Uterus (tissue), 4 donors: ENCODE results near the gene GSTA2. TPM values are rescaled to one million over a fixed set of nuclear protein-coding genes. Genes with fewer than 3 reads are reported as not detected.
"Not testable (repeated sequence)": the region's sequence is repeated elsewhere in the genome, so short reads cannot be mapped to it uniquely, and the experiment has no call there.

Experiments
- DNase-seq, 2 donors: peaks; one replicate each; pipeline ENCODE4 v3.0.0-alpha.2; 2019 to 2020
- H3K27ac ChIP-seq, 2 donors: fragments of 200-600 bp; sonication (generic); 1 replicate in 1 of 2; 2 replicates in 1 of 2; pipeline ENCODE4 v1.5.1; 2016 to 2018
- H3K27me3 ChIP-seq, 2 donors: fragments of 200-600 bp; sonication (generic); one replicate each; pipeline ENCODE4 v1.5.1; 2018 to 2019; ENCODE audit warnings: control low read depth in 1 of 2
- H3K36me3 ChIP-seq, 2 donors: fragments of 200-600 bp; sonication (generic); one replicate each; pipeline ENCODE4 v1.5.1; 2019; ENCODE audit warnings: control low read depth in 1 of 2
- H3K4me1 ChIP-seq, 2 donors: fragments of 200-600 bp; sonication (generic); one replicate each; pipeline ENCODE4 v1.5.1; 2018 to 2019; ENCODE audit warnings: control low read depth in 1 of 2
- H3K4me3 ChIP-seq, 2 donors: fragments of 200-600 bp; sonication (generic); 1 replicate in 1 of 2; 2 replicates in 1 of 2; pipeline ENCODE4 v1.5.1; 2018 to 2019; ENCODE audit warnings: mild to moderate bottlenecking in 1 of 2
- H3K9me3 ChIP-seq, 2 donors: fragments of 200-600 bp; sonication (generic); one replicate each; pipeline ENCODE4 v1.5.1; 2019; ENCODE audit warnings: control low read depth in 1 of 2
- POLR2A ChIP-seq, 2 donors: fragments of 450-650 bp; IDR thresholded peaks; one replicate each; pipeline ENCODE4 v1.6.1; 2016; ENCODE audit warnings: antibody characterized with exemption in 2 of 2, mild to moderate bottlenecking in 1 of 2, moderate library complexity in 1 of 2
- intact Hi-C: fragments of 100-400 bp; cut with DNase I; formaldehyde crosslinking; loops from one replicate; pipeline ENCODE4 v1.15.1; 2023; ENCODE audit warnings: low total_unique reads
- total RNA-seq, 4 donors: library from RNA; depleted of rRNA in 3 of 4; stranded (reverse); fragments of >200 nt in 3 of 4; gene quantifications; one replicate each; pipeline versions ENCODE4 v1.1.0 to v1.2.4, GENCODE V29; 2014 to 2023
- TF ChIP-seq, protein P1 (sequence below), 4 experiments: fragments of 200-600 bp in 2 of 4; fragments of 450-650 bp in 2 of 4; sonication (generic) in 2 of 4; IDR thresholded peaks; one replicate each; pipeline ENCODE4 v1.5.1; 2016 to 2019; ENCODE audit warnings: antibody characterized with exemption in 4 of 4, mild to moderate bottlenecking in 2 of 4, moderate library complexity in 1 of 4
- donor health status: DM: yes; HTN: yes; CAD: no.

GSTA2 gene
- total RNA-seq, 4 donors from 2014 or later = not detected

DNA sequence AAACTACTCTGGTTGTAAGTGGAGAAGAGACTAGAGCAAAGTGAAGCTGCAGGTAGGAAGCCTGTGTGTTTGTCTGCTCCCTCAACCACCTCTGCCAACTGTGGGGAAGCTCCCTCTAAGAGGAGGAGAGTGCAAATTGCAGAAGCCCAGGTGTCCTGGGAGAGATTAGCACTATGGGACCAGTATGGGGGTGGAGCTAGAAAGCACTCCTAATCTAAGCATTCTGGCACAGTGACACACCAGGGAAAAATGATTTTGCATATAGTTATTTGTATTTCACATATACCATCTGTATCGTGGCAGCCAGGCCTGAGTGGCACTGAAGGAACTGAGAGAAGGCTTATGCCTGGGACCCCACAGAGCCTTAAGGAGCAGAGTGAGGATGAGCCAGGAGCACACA lies 27.6 kb upstream of the GSTA2 start:
- no peaks in the 10 kb centered on the region for H3K36me3 ChIP-seq
- no peaks in the 10 kb centered on the region for H3K4me1 ChIP-seq
- H3K27me3 ChIP-seq = no peaks in the 10 kb centered on the region
- no peak overlapping the region for H3K27ac ChIP-seq
- no peaks in the 10 kb centered on the region for H3K9me3 ChIP-seq
- DNase-seq = no peak
- intact Hi-C loops = no loop called here
- no peak for TF ChIP-seq POLR2A (IDR thresholded peaks at IDR 0.05)
- TF ChIP-seq, protein P1, sequence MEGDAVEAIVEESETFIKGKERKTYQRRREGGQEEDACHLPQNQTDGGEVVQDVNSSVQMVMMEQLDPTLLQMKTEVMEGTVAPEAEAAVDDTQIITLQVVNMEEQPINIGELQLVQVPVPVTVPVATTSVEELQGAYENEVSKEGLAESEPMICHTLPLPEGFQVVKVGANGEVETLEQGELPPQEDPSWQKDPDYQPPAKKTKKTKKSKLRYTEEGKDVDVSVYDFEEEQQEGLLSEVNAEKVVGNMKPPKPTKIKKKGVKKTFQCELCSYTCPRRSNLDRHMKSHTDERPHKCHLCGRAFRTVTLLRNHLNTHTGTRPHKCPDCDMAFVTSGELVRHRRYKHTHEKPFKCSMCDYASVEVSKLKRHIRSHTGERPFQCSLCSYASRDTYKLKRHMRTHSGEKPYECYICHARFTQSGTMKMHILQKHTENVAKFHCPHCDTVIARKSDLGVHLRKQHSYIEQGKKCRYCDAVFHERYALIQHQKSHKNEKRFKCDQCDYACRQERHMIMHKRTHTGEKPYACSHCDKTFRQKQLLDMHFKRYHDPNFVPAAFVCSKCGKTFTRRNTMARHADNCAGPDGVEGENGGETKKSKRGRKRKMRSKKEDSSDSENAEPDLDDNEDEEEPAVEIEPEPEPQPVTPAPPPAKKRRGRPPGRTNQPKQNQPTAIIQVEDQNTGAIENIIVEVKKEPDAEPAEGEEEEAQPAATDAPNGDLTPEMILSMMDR (IDR thresholded peaks at IDR 0.05) = no peak
- H3K4me3 ChIP-seq = no peak overlapping the region

GRCh38 chr6:52789658-52790057 lies 26.4 kb upstream of the GSTA2 start:
- DNase-seq, H3K4me3 ChIP-seq, H3K9me3 ChIP-seq, H3K4me1 ChIP-seq, H3K27ac ChIP-seq, H3K27me3 ChIP-seq, H3K36me3 ChIP-seq, intact Hi-C loops: not testable (repeated sequence)

DNA sequence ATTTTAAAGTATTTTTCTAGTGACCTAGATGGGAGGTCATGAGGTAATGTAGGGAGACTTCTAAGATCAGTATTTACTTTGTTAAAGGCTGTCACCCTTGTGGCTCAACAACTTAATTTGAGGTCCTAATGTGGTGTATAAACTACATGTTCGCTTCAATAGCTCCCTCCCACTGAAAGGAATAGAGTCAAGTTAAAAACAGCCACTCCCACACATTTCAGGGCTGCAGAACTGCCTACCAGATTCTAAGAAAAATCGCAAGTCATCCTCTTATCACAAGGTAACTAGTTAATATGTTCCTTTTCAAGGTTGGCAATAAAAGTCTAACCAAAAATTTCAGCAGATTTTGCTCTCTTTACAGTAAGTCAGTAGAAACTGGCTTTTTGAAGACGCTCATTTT lies 25.2 kb upstream of the GSTA2 start:
- no peak for DNase-seq

GRCh38 chr6:52787917-52788316 lies 24.6 kb upstream of the GSTA2 start:
- DNase-seq = no peak
- intact Hi-C loops = no loop called here
- H3K4me3 ChIP-seq = no peak overlapping the region
- no peak overlapping the region for H3K27ac ChIP-seq
- TF ChIP-seq, protein P1 (IDR thresholded peaks at IDR 0.05) = no peak
- no peak for TF ChIP-seq POLR2A (IDR thresholded peaks at IDR 0.05)
- H3K36me3 ChIP-seq = no peaks in the 10 kb centered on the region
- no peaks in the 10 kb centered on the region for H3K27me3 ChIP-seq
- H3K9me3 ChIP-seq = no peaks in the 10 kb centered on the region
- H3K4me1 ChIP-seq = no peaks in the 10 kb centered on the region

More for the DNA sequence above, 25.2 kb upstream of the GSTA2 start:
- no peaks in the 10 kb centered on the region for H3K27me3 ChIP-seq
- no peak overlapping the region for H3K27ac ChIP-seq
- no peak overlapping the region for H3K4me3 ChIP-seq
- no peaks in the 10 kb centered on the region for H3K4me1 ChIP-seq
- TF ChIP-seq, protein P1 (IDR thresholded peaks at IDR 0.05) = no peak
- TF ChIP-seq POLR2A (IDR thresholded peaks at IDR 0.05) = no peak
- no peaks in the 10 kb centered on the region for H3K9me3 ChIP-seq
- no peaks in the 10 kb centered on the region for H3K36me3 ChIP-seq
- intact Hi-C loops = no loop called here

DNA sequence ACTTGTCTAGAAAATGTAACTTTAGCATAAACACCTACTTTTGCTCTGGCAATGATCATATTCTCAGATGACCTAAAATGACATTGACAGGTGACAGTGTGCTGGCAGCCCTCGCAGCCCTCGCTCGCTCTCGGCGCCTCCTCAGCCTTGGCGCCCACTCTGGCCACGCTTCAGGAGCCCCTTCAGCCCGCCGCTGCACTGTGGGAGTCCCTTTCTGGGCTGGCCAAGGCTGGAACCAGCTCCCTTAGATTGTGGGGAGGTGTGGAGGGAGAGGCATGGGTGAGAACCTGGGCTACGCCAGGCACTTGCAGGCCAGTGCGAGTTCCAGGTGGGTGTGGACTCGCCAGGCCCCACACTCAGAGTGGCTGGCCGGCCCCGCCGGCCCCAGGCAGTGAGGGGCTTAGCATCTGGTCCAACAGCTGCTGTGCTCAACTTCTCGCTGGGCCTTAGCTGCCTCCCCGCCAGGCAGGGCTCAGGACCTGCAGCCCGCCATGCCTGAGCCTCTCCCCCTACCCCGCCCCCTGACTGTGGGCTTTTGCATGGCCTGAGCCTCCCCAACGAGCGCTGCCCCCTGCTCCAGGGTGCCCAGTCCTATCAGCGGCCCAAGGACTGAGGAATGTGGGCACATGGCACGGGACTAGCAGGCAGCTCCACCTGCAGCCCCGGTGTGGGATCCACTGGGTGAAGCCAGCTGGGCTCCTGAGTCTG lies 23.1 kb upstream of the GSTA2 start:
- intact Hi-C loops = no loop called here
- TF ChIP-seq, protein P1 (IDR thresholded peaks at IDR 0.05) = no peak
- no peak for TF ChIP-seq POLR2A (IDR thresholded peaks at IDR 0.05)
- H3K4me3 ChIP-seq = no peak overlapping the region

GRCh38 chr6:52782696-52783274 lies 19.5 kb upstream of the GSTA2 start:
- H3K4me1 ChIP-seq, H3K9me3 ChIP-seq, H3K4me3 ChIP-seq, DNase-seq, H3K36me3 ChIP-seq, H3K27me3 ChIP-seq, H3K27ac ChIP-seq, intact Hi-C loops: not testable (repeated sequence)

More for the DNA sequence above, 23.1 kb upstream of the GSTA2 start:
- no peaks in the 10 kb centered on the region for H3K36me3 ChIP-seq
- H3K4me1 ChIP-seq = no peaks in the 10 kb centered on the region
- no peaks in the 10 kb centered on the region for H3K27me3 ChIP-seq
- DNase-seq = no peak
- no peak overlapping the region for H3K27ac ChIP-seq
- H3K9me3 ChIP-seq = no peaks in the 10 kb centered on the region

GRCh38 chr6:52782209-52782608 lies 18.9 kb upstream of the GSTA2 start:
- H3K27ac ChIP-seq, H3K4me3 ChIP-seq, H3K36me3 ChIP-seq, DNase-seq, intact Hi-C loops, H3K9me3 ChIP-seq, H3K27me3 ChIP-seq, H3K4me1 ChIP-seq: not testable (repeated sequence)
